Thyroid gland (tissue), 4 donors: Measurements from ENCODE around the gene KCTD10. TPM values are rescaled to one million over a fixed set of nuclear protein-coding genes. Genes with fewer than 3 reads are reported as not detected.
"Not testable (repeated sequence)": the region's sequence is repeated elsewhere in the genome, so short reads cannot be mapped to it uniquely, and the experiment has no call there.

ENCODE experiments used
- DNase-seq, 2 donors: peaks; one replicate each; pipeline ENCODE4 v3.0.0-alpha.2; 2019
- H3K27ac ChIP-seq, 3 donors: fragments of 200-600 bp; sonication (generic); 1 replicate in 2 of 3; 2 replicates in 1 of 3; pipeline ENCODE4 v1.5.1; 2016 to 2019; ENCODE audit warnings: mild to moderate bottlenecking in 1 of 3, moderate library complexity in 1 of 3
- H3K27me3 ChIP-seq: fragments of 200-600 bp; sonication (generic); one replicate; pipeline ENCODE4 v1.5.1; 2019
- H3K36me3 ChIP-seq, 2 donors: fragments of 200-600 bp; sonication (generic); one replicate each; pipeline ENCODE4 v1.5.1; 2016 to 2019
- H3K4me1 ChIP-seq, 2 donors: fragments of 200-600 bp; sonication (generic); one replicate each; pipeline ENCODE4 v1.5.1; 2017 to 2019
- H3K4me3 ChIP-seq, 3 donors: fragments of 200-600 bp; sonication (generic); replicated peaks in 1 of 3; 1 replicate in 2 of 3; 2 replicates in 1 of 3; pipeline ENCODE4 v1.5.1; 2016; ENCODE audit warnings: mild to moderate bottlenecking in 1 of 3
- H3K9me3 ChIP-seq: fragments of 200-600 bp; sonication (generic); one replicate; pipeline ENCODE4 v1.5.1; 2017
- POLR2A ChIP-seq, 2 donors: fragments of 450-650 bp; IDR thresholded peaks; one replicate each; pipeline ENCODE4 v1.6.1; 2017; ENCODE audit warnings: antibody characterized with exemption in 2 of 2, mild to moderate bottlenecking in 2 of 2, moderate library complexity in 1 of 2
- WGBS, 2 donors: methylation state at CpG; one replicate each; pipeline ENCODE4 v1.1.5; 2017; 5-methylcytosine and 5-hydroxymethylcytosine counted together
- intact Hi-C: fragments of 100-400 bp; cut with DNase I; formaldehyde crosslinking; loops from one replicate; pipeline ENCODE4 v1.15.1; 2023
- total RNA-seq, 4 donors: library from RNA; depleted of rRNA; stranded (reverse); fragments of >200 nt; gene quantifications; one replicate each; pipeline ENCODE4 v1.2.3, GENCODE V29; 2016
- TF ChIP-seq, protein P1 (sequence below), 6 experiments: fragments of 200-600 bp in 3 of 6; fragments of 450-650 bp in 3 of 6; sonication (generic) in 3 of 6; IDR thresholded peaks; one replicate each; pipeline ENCODE4 v1.5.1; 2016 to 2019; ENCODE audit warnings: antibody characterized with exemption in 6 of 6, mild to moderate bottlenecking in 2 of 6, inconsistent platforms in 1 of 6, moderate library complexity in 1 of 6

Gene KCTD10
- total RNA-seq, 4 donors from 2014 or later: 70.3 to 149 (median 85.4) TPM

DNA sequence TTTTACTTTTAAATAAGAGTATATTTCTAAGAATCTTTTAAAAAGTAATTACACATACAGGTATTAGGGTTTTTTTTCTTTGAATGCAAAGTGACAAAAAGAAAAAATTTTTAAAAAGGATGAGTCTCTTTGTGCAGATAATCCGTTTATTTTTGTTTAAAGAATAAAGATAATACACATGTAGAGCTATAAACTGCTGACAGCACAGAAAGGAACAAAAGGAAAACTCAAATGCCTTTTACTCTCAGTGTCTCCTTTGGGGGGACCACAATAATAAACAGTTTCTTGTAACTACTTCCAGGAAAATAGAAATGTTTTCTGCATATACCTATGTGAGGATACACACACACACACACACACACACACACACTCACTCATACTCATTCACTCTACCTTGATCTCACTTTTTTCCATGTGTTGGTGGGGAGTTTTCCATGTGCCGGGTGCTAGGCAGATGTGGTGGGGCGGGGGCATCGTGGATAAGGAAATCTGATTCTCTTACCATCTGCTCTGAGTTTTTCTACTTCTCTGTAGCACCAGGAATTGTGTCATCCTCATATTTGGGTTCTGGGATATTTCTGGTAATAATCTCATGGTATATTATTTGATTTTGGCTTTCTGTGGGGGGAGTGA, 58.1 kb downstream of the KCTD10 start:
- no peaks in the 10 kb centered on the region for H3K4me1 ChIP-seq
- H3K27ac ChIP-seq: no peak overlapping the region
- no peaks in the 10 kb centered on the region for H3K27me3 ChIP-seq
- no peaks in the 10 kb centered on the region for H3K36me3 ChIP-seq
- intact Hi-C loops: no loop called here
- TF ChIP-seq POLR2A (IDR thresholded peaks at IDR 0.05): no peak
- TF ChIP-seq, protein P1, sequence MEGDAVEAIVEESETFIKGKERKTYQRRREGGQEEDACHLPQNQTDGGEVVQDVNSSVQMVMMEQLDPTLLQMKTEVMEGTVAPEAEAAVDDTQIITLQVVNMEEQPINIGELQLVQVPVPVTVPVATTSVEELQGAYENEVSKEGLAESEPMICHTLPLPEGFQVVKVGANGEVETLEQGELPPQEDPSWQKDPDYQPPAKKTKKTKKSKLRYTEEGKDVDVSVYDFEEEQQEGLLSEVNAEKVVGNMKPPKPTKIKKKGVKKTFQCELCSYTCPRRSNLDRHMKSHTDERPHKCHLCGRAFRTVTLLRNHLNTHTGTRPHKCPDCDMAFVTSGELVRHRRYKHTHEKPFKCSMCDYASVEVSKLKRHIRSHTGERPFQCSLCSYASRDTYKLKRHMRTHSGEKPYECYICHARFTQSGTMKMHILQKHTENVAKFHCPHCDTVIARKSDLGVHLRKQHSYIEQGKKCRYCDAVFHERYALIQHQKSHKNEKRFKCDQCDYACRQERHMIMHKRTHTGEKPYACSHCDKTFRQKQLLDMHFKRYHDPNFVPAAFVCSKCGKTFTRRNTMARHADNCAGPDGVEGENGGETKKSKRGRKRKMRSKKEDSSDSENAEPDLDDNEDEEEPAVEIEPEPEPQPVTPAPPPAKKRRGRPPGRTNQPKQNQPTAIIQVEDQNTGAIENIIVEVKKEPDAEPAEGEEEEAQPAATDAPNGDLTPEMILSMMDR (IDR thresholded peaks at IDR 0.05): no peak
- WGBS, 2 donors: 79 to 81% methylated on average over 4 of the region's 4 CpGs
- DNase-seq: no peak
- H3K9me3 ChIP-seq: no peaks in the 10 kb centered on the region
- no peak overlapping the region for H3K4me3 ChIP-seq

DNA sequence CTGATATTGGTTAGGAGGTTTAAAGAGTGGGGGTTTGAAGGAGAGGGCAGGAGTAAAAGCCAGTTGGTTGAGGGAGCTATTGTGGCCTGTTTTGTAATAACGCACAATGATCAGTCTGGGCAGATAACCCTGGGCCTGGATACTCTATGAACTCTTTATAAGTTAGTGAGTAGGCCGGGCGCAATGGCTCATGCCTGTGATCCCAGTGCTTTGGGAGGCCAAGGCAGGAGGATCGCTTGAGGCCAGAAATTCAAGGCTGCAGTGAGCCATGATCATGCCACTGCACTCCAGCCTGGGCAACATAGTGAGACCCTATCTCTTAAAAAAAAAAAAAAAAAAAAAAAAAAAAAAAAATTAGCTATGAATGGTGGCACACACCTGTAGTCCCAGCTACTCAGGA, 71.0 kb downstream of the KCTD10 start:
- H3K27me3 ChIP-seq, H3K36me3 ChIP-seq, intact Hi-C loops, H3K4me1 ChIP-seq, H3K27ac ChIP-seq, H3K9me3 ChIP-seq, H3K4me3 ChIP-seq, DNase-seq: not testable (repeated sequence)
- 96 to 98% methylated on average over 4 of the region's 4 CpGs for WGBS, 2 donors

DNA sequence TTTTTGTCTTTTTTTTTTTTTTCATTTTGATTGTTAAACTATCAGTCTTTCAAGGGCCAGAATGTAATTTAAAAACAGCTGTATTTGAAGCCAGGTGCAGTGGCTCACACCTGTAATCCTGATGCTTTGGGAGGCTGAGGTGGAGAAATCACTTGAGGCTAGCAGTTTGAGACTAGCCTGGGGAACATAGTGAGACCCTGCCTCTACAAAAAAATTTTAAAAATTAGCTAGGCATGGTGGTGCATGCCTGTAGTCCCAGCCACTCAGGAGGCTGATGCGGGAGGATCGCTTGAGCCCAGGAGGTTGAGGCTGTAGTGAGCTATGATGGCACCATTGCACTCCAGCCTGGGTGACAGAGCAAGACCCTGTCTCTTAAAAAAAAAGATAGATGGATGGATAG, 72.3 kb downstream of the KCTD10 start:
- H3K4me3 ChIP-seq, intact Hi-C loops, H3K27me3 ChIP-seq, DNase-seq, H3K36me3 ChIP-seq, H3K9me3 ChIP-seq, H3K4me1 ChIP-seq, H3K27ac ChIP-seq: not testable (repeated sequence)
- 98 to 100% methylated on average over 2 of the region's 2 CpGs for WGBS, 2 donors

Other genes with a start within 250 kb of the KCTD10 start
- gene FOXN4, start 168.0 kb downstream of the KCTD10 start, total RNA-seq: not detected
- gene MYO1H, start 129.4 kb downstream of the KCTD10 start, total RNA-seq: under 1 TPM in 3 of 4 donors, not detected in 1; 0.13 to 0.88 (median 0.67) TPM
- 10 to 100 TPM; 52.2 to 72.5 (median 65.5) TPM for gene UBE3B, start 334 bp upstream of the KCTD10 start, total RNA-seq
- 10 to 100 TPM; 40.3 to 82.2 (median 69.7) TPM for gene MMAB, start 96.2 kb upstream of the KCTD10 start, total RNA-seq
- 10 to 100 TPM; 20.4 to 42.0 (median 31.6) TPM for gene MVK, start 96.5 kb upstream of the KCTD10 start, total RNA-seq
- gene FAM222A, start 236.5 kb upstream of the KCTD10 start, total RNA-seq: 1 to 10 TPM; 1.3 to 3.8 (median 1.9) TPM